Activated CD8-positive, alpha-beta memory T cell treated with anti-CD3 and anti-CD28 coated beads, Interleukin-2, amount 50 U/mL, for 1 hour (primary cell): ENCODE data around the gene MAPK4.
"Not testable (repeated sequence)": the region's sequence is repeated elsewhere in the genome, so short reads cannot be mapped to it uniquely, and the experiment has no call there.

Experiments used
- DNase-seq: peaks from one replicate; pipeline ENCODE4 v3.0.0-alpha.2; 2020; ENCODE audit errors: extremely low read depth

The MAPK4 gene

GRCh38 chr18:50573679-50574078, 13.8 kb downstream of the MAPK4 start:
- DNase-seq, result no peak

- DNase-seq, result no peak
Observed at GRCh38 chr18:50578030-50578429, 18.1 kb downstream of the MAPK4 start.

GRCh38 chr18:50578651-50579050, 18.8 kb downstream of the MAPK4 start:
- DNase-seq, result no peak

GRCh38 chr18:50579061-50579774, 19.3 kb downstream of the MAPK4 start:
- DNase-seq, result no peak

- no peak for DNase-seq
Observed at GRCh38 chr18:50581517-50581916, 21.6 kb downstream of the MAPK4 start.

GRCh38 chr18:50582500-50582899, 22.6 kb downstream of the MAPK4 start:
- no peak for DNase-seq

- no peak for DNase-seq
Observed at GRCh38 chr18:50586710-50587109, 26.8 kb downstream of the MAPK4 start.

GRCh38 chr18:50590593-50590992, 30.7 kb downstream of the MAPK4 start:
- no peak for DNase-seq

- no peak for DNase-seq
Observed at GRCh38 chr18:50594012-50594411, 34.1 kb downstream of the MAPK4 start.

GRCh38 chr18:50594942-50595341, 35.1 kb downstream of the MAPK4 start:
- DNase-seq, result no peak

- DNase-seq, result no peak
Observed at GRCh38 chr18:50602466-50602865, 42.6 kb downstream of the MAPK4 start.

GRCh38 chr18:50606609-50607008, 46.7 kb downstream of the MAPK4 start:
- DNase-seq, result no peak

GRCh38 chr18:50607378-50607926, 47.6 kb downstream of the MAPK4 start:
- no peak for DNase-seq

- not testable (repeated sequence) for DNase-seq
Observed at GRCh38 chr18:50609171-50609570, 49.3 kb downstream of the MAPK4 start.

GRCh38 chr18:50610349-50610748, 50.5 kb downstream of the MAPK4 start:
- no peak for DNase-seq

- no peak for DNase-seq
Observed at GRCh38 chr18:50611529-50611941, 51.6 kb downstream of the MAPK4 start.

- DNase-seq, result no peak
Observed at GRCh38 chr18:50614838-50615237, 55.0 kb downstream of the MAPK4 start.

- no peak for DNase-seq
Observed at GRCh38 chr18:50616484-50617048, 56.7 kb downstream of the MAPK4 start.

- no peak for DNase-seq
Observed at GRCh38 chr18:50619861-50620275, 60.0 kb downstream of the MAPK4 start.

- no peak for DNase-seq
Observed at GRCh38 chr18:50620319-50620718, 60.4 kb downstream of the MAPK4 start.

GRCh38 chr18:50621366-50621765, 61.5 kb downstream of the MAPK4 start:
- no peak for DNase-seq

- DNase-seq, result no peak
Observed at GRCh38 chr18:50622320-50622719, 62.4 kb downstream of the MAPK4 start.

- no peak for DNase-seq
Observed at GRCh38 chr18:50622865-50623393, 63.0 kb downstream of the MAPK4 start.
